GM23248 (cell line): ENCODE results near the gene RALB. TPM values are rescaled to one million over a fixed set of nuclear protein-coding genes. Genes with fewer than 3 reads are reported as not detected.

Experiments
- DNase-seq: peaks from one replicate; pipeline ENCODE4 v3.0.0-alpha.2; 2015
- H2AFZ ChIP-seq: fragments of 200-600 bp; sonication (generic); 2 replicates; pipeline ENCODE4 v1.6.1; 2016; ENCODE audit warnings: antibody characterized with exemption
- H3F3A ChIP-seq: fragments of 200-600 bp; sonication (generic); 2 replicates; pipeline ENCODE4 v1.6.1; 2016; ENCODE audit warnings: mild to moderate bottlenecking, antibody characterized with exemption, mixed run types; ENCODE audit not compliant: insufficient read depth
- H3K27ac ChIP-seq: fragments of 200-600 bp; sonication (generic); 2 replicates; pipeline ENCODE4 v1.5.1; 2016; ENCODE audit warnings: mild to moderate bottlenecking
- H3K27me3 ChIP-seq: fragments of 200-600 bp; sonication (generic); replicated peaks from 2 replicates; pipeline ENCODE4 v1.6.1; 2016; ENCODE audit warnings: mild to moderate bottlenecking; ENCODE audit not compliant: insufficient read depth
- H3K36me3 ChIP-seq: fragments of 200-600 bp; sonication (generic); 2 replicates; pipeline ENCODE4 v1.6.1; 2016; ENCODE audit warnings: low read depth, mild to moderate bottlenecking
- H3K4me1 ChIP-seq: fragments of 200-600 bp; sonication (generic); 2 replicates; pipeline ENCODE4 v1.6.1; 2016; ENCODE audit warnings: mild to moderate bottlenecking; ENCODE audit not compliant: insufficient read depth
- H3K4me2 ChIP-seq: fragments of 200-600 bp; sonication (generic); one replicate; pipeline ENCODE4 v1.6.1; 2016; ENCODE audit warnings: mild to moderate bottlenecking; ENCODE audit not compliant: unreplicated experiment
- H3K4me3 ChIP-seq: fragments of 200-600 bp; sonication (generic); 2 replicates; pipeline ENCODE4 v1.5.1; 2016; ENCODE audit warnings: mild to moderate bottlenecking
- H3K79me2 ChIP-seq: fragments of 200-600 bp; sonication (generic); 2 replicates; pipeline ENCODE4 v1.6.1; 2016; ENCODE audit warnings: mild to moderate bottlenecking; ENCODE audit not compliant: insufficient read depth
- H3K9ac ChIP-seq: fragments of 200-600 bp; sonication (generic); 2 replicates; pipeline ENCODE4 v1.6.1; 2016; ENCODE audit warnings: mild to moderate bottlenecking
- H3K9me2 ChIP-seq: fragments of 200-600 bp; sonication (generic); 2 replicates; pipeline ENCODE4 v1.6.1; 2016; ENCODE audit warnings: mixed run types, mild to moderate bottlenecking, moderate library complexity; ENCODE audit not compliant: insufficient read depth
- H3K9me3 ChIP-seq: fragments of 200-600 bp; sonication (generic); one replicate; pipeline ENCODE4 v1.6.1; 2017; ENCODE audit warnings: low read depth
- H4K20me1 ChIP-seq: fragments of 200-600 bp; sonication (generic); 2 replicates; pipeline ENCODE4 v1.6.0; 2016; ENCODE audit not compliant: insufficient read depth
- EZH2 ChIP-seq: fragments of 200-600 bp; sonication (generic); IDR thresholded peaks from 2 replicates; pipeline ENCODE4 v1.6.1; 2018; ENCODE audit warnings: antibody characterized with exemption, mild to moderate bottlenecking; ENCODE audit not compliant: insufficient read depth, poor library complexity, severe bottlenecking
- EZH2phosphoT487 ChIP-seq: fragments of 200-600 bp; sonication (generic); IDR thresholded peaks from 2 replicates; pipeline ENCODE4 v1.6.1; 2018; ENCODE audit warnings: antibody characterized with exemption, moderate library complexity, mild to moderate bottlenecking, low read depth; ENCODE audit not compliant: insufficient read depth
- WGBS, 2 experiments: methylation state at CpG; one replicate each; pipeline ENCODE4 v1.1.6; 2015 to 2017; ENCODE audit warnings: low lambda C conversion rate in 2 of 2, low coverage in 1 of 2; ENCODE audit errors: missing lambda C conversion rate in 2 of 2; 5-methylcytosine and 5-hydroxymethylcytosine counted together
- in situ Hi-C: fragments of 300-500 bp; cut with MboI; formaldehyde crosslinking; loops from 2 replicates; pipeline ENCODE4 v1.15.0; 2020
- polyA plus RNA-seq: library from polyadenylated mRNA; unstranded; fragments of >200 nt; fragmentation: Nextera tagmentation; extraction: Ambion mirVana; gene quantifications from 2 replicates; pipeline ENCODE4 v1.2.1, GENCODE V29; 2016
- total RNA-seq: library from RNA; depleted of rRNA; stranded (reverse); fragments of >200 nt; shearing (Covaris generic); gene quantifications from 2 replicates; pipeline ENCODE4 v1.2.3, GENCODE V29; 2014

Gene RALB
- total and polyA plus RNA-seq, 2 experiments from 2014 or later: 65.7 to 105 TPM

DNA sequence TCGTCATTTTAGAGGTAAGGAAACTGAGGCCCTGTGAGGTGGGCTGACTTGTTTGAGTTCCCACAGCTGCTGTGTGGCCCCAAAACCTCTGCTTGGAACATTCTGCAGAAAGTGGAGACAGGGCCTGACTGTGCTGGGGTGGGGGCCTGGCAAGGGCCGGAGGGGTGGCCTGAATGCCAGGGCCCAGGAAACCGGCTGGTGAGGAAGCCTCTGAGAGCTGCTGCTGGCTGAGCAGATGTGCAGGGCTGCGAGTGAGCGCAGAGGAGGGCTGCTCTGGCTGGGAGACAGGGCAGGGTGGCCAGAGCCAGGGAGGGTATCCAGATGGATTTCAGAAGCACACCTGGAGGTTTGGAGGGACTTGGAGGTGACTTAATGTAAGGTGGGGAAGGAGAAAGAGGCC lies 63.4 kb downstream of the RALB start:
- H3K9me2 ChIP-seq: no peaks in the 10 kb centered on the region
- H3K9me3 ChIP-seq: no peaks in the 10 kb centered on the region
- WGBS, 2 experiments: 91 to 97% methylated on average over 5 of the region's 5 CpGs
- no peaks in the 10 kb centered on the region for H3K36me3 ChIP-seq
- no peak overlapping the region for H3K4me2 ChIP-seq
- TF ChIP-seq EZH2phosphoT487 (no peak), EZH2 (no peak)
- DNase-seq: no peak
- no peaks in the 10 kb centered on the region for H3K27me3 ChIP-seq
- H3K79me2 ChIP-seq: no peaks in the 10 kb centered on the region
- in situ Hi-C loops: no loop called here
- no peak overlapping the region for H2AFZ ChIP-seq
- H3K4me3 ChIP-seq: no peak overlapping the region
- H3K4me1 ChIP-seq: no peaks in the 10 kb centered on the region
- no peak overlapping the region for H3K27ac ChIP-seq
- H4K20me1 ChIP-seq: no peaks in the 10 kb centered on the region
- 0 out of 2 replicates have a peak, but pooled peaks cover 7% of the 10 kb centered on the region for H3F3A ChIP-seq
- no peak overlapping the region for H3K9ac ChIP-seq

- Histone ChIP-seq H2AFZ (no peak overlapping the region), H3F3A (0 out of 2 replicates have a peak, but pooled peaks cover 7% of the 10 kb centered on the region), H3K9me2 (no peaks in the 10 kb centered on the region), H3K27me3 (no peaks in the 10 kb centered on the region), H3K36me3 (no peaks in the 10 kb centered on the region), H4K20me1 (no peaks in the 10 kb centered on the region), H3K9ac (no peak overlapping the region), H3K27ac (no peak overlapping the region), H3K4me1 (no peaks in the 10 kb centered on the region), H3K4me2 (no peak overlapping the region), H3K4me3 (no peak overlapping the region), H3K9me3 (no peaks in the 10 kb centered on the region), H3K79me2 (no peaks in the 10 kb centered on the region)
- in situ Hi-C loops: no loop called here
- no peak for DNase-seq
- 91 to 93% methylated on average over 7 to 15 of the region's 15 CpGs for WGBS, 2 experiments
- TF ChIP-seq EZH2phosphoT487: no peak
- TF ChIP-seq EZH2: no peak
Observed at GRCh38 chr2:120316528-120317179, 64.0 kb downstream of the RALB start.

DNA sequence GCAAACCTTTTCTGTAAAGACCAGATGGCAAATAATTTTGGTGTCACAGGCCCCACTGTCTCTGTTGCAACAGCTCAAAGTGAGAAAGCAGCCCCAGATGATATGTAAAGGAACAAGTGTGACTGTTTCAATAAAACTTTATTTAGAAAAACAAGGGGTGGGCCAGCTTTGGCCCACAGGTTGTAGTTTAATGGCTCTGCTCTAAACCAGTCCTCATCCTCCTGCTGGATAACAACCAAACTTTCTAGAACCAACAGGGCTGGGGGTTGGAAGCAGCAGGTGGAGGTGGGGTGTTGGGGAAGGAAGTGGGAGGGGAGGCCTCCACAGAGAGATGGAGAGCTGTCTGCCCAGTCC lies 64.5 kb downstream of the RALB start:
- Histone ChIP-seq H3K9me2 (no peaks in the 10 kb centered on the region), H3K27ac (no peak overlapping the region), H3K4me2 (no peak overlapping the region), H3K4me1 (no peaks in the 10 kb centered on the region), H3K79me2 (no peaks in the 10 kb centered on the region), H3K9me3 (no peaks in the 10 kb centered on the region), H4K20me1 (no peaks in the 10 kb centered on the region), H3F3A (0 out of 2 replicates have a peak, but pooled peaks cover 6% of the 10 kb centered on the region), H3K27me3 (no peaks in the 10 kb centered on the region), H2AFZ (no peak overlapping the region), H3K4me3 (no peak overlapping the region), H3K36me3 (no peaks in the 10 kb centered on the region), H3K9ac (no peak overlapping the region)
- in situ Hi-C loops: no loop called here
- no peak for DNase-seq
- TF ChIP-seq EZH2phosphoT487 (no peak), EZH2 (no peak)

DNA sequence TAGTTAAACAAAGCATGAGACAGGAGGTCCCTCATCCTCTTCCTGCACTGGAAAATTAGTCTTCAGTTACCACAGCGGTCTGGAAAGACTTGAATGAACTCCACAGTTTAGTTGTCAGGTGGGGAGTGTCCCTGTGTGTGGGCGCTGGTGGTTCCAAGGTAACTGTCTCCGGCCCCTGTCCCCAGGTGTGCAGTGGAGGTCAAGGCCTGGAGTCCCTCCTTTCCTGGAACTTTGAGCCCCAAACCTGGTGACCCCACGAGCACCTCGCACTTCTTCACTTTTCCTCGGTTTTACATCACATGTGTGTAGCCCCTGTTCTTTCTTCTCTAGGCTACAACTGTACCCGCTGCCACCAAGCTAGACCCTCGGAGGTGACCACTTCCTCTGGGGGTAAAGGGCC lies 65.3 kb downstream of the RALB start:
- no peaks in the 10 kb centered on the region for H4K20me1 ChIP-seq
- WGBS, 2 experiments: 93 to 96% methylated on average over 8 of the region's 8 CpGs
- in situ Hi-C loops: no loop called here

More for the DNA sequence above, 65.3 kb downstream of the RALB start:
- Histone ChIP-seq H3K36me3 (no peaks in the 10 kb centered on the region), H3K27ac (no peak overlapping the region), H3K4me3 (no peak overlapping the region), H2AFZ (no peak overlapping the region), H3K27me3 (no peaks in the 10 kb centered on the region), H3F3A (no peaks in the 10 kb centered on the region), H3K79me2 (no peaks in the 10 kb centered on the region), H3K4me1 (peaks cover 1% of the 10 kb centered on the region; the same call in 1 of the 2 replicates), H3K9me3 (no peaks in the 10 kb centered on the region), H3K9ac (no peak overlapping the region), H3K9me2 (no peaks in the 10 kb centered on the region), H3K4me2 (no peak overlapping the region)
- DNase-seq: no peak
- TF ChIP-seq EZH2: no peak
- TF ChIP-seq EZH2phosphoT487: no peak
